Measurements from ENCODE around the gene OR5H6.

OR5H6 gene

GRCh38 chr3:98263944-98264343 is at the start of gene OR5H6:
OR5H6 (plus strand) TSS chr3:98264244; CDS start chr3:98264333, 89 bp downstream.
- TF ChIP-seq TSHZ2 (CRISPR knock-in tag; IDR thresholded peaks at IDR 0.05) = no peak
- no peak for TF ChIP-seq ISL1 (CRISPR knock-in tag; IDR thresholded peaks at IDR 0.05)
- TF ChIP-seq CSDC2 (CRISPR knock-in tag; IDR thresholded peaks at IDR 0.05) = no peak
- TF ChIP-seq ESRRG (CRISPR knock-in tag; IDR thresholded peaks at IDR 0.05) = no peak
- no peak for TF ChIP-seq TCF4 (CRISPR knock-in tag; IDR thresholded peaks at IDR 0.05; ENCODE audit: borderline replicate concordance)
- TF ChIP-seq ZNF565 (CRISPR knock-in tag; conservative IDR thresholded peaks at IDR 0.05; ENCODE audit: low read depth) = no peak
- no peak for TF ChIP-seq RARB (CRISPR knock-in tag; IDR thresholded peaks at IDR 0.05)
- no peak for TF ChIP-seq PPARA (CRISPR knock-in tag; IDR thresholded peaks at IDR 0.05; ENCODE audit: borderline replicate concordance)

GRCh38 chr3:98215051-98215450 is 49.0 kb upstream of the OR5H6 start:
- TF ChIP-seq TOX (CRISPR knock-in tag; IDR thresholded peaks at IDR 0.05; ENCODE audit: borderline replicate concordance) (no peak), TSHZ2 (CRISPR knock-in tag; IDR thresholded peaks at IDR 0.05) (no peak), ZFP3 (CRISPR knock-in tag; IDR thresholded peaks at IDR 0.05) (no peak), PPARA (CRISPR knock-in tag; IDR thresholded peaks at IDR 0.05; ENCODE audit: borderline replicate concordance) (no peak), ESRRG (CRISPR knock-in tag; IDR thresholded peaks at IDR 0.05) (no peak), ZFP30 (CRISPR knock-in tag; IDR thresholded peaks at IDR 0.05) (no peak), CSRNP3 (CRISPR knock-in tag; IDR thresholded peaks at IDR 0.05) (no peak)
- ATAC-seq = no peak

More at GRCh38 chr3:98263944-98264343, at the start of gene OR5H6:
- ATAC-seq = no peak

- ATAC-seq = no peak
- TF ChIP-seq CREB5 (CRISPR knock-in tag; IDR thresholded peaks at IDR 0.05; ENCODE audit: low read depth) (no peak), TOX (CRISPR knock-in tag; IDR thresholded peaks at IDR 0.05; ENCODE audit: borderline replicate concordance) (no peak)
Measured at GRCh38 chr3:98223907-98224672, 40.0 kb upstream of the OR5H6 start.

- no peak for ATAC-seq
- TF ChIP-seq TSHZ2 (CRISPR knock-in tag; IDR thresholded peaks at IDR 0.05) (no peak), ZNF70 (CRISPR knock-in tag; IDR thresholded peaks at IDR 0.05) (no peak), ZC3H10 (CRISPR knock-in tag; IDR thresholded peaks at IDR 0.05) (no peak), ZNF8 (CRISPR knock-in tag; IDR thresholded peaks at IDR 0.05) (no peak), POU6F1 (CRISPR knock-in tag; IDR thresholded peaks at IDR 0.05; ENCODE audit: borderline replicate concordance, low read depth) (no peak), PATZ1 (CRISPR knock-in tag; IDR thresholded peaks at IDR 0.05; ENCODE audit: borderline replicate concordance) (no peak), SNAI2 (CRISPR knock-in tag; IDR thresholded peaks at IDR 0.05) (no peak), ZNF565 (CRISPR knock-in tag; conservative IDR thresholded peaks at IDR 0.05; ENCODE audit: low read depth) (no peak), RARB (CRISPR knock-in tag; IDR thresholded peaks at IDR 0.05) (no peak), ESRRG (CRISPR knock-in tag; IDR thresholded peaks at IDR 0.05) (no peak), ISL1 (CRISPR knock-in tag; IDR thresholded peaks at IDR 0.05) (no peak), PPARA (CRISPR knock-in tag; IDR thresholded peaks at IDR 0.05; ENCODE audit: borderline replicate concordance) (no peak)
Measured at GRCh38 chr3:98232489-98232888, 31.6 kb upstream of the OR5H6 start.
